HuH-7.5 (cell line): ENCODE results near the gene CAP1.
"Not testable (repeated sequence)": the region's sequence is repeated elsewhere in the genome, so short reads cannot be mapped to it uniquely, and the experiment has no call there.

Experiments
- DNase-seq: peaks from one replicate; pipeline ENCODE4 v3.0.0; 2011; ENCODE audit warnings: low spot score

CAP1 gene

DNA sequence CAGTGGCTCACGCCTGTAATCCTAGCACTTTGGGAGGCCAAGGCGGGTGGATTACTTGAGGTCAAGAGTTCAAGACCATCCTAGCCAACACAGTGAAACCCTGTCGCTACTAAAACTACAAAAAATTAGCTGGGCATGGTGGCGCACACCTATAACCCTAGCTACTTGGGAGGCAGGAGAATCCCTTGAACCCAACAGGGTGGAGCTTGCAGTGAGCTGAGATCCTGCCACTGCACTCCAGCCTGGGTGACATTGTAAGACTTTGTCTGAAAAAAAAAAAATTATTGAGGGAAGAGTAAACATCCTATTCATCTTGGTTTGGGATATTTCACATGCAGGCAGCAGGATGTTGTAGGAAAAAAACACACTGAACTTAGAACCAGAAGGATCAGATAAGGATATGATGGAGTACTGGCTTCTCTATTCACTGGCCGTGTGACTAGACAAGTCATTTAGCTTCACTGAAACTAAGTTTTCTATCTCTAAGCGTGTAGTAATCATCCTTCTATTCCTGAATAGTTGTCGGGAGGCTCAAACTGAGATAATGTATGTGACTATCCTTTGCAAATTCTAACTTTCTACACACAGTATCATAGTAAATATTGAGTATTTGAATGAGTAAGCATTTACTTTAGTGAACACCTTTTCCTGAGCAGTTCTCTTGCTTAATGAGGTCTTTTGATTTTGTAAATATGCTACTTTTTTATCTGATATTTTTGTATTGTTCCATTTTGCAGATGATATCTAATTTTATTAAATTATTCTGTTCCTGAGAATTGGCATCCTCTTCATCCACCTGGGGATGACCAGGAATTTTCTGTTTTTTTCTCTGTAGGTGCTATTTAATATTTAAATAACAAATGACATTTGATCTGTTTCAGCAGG is 18.2 kb downstream of the CAP1 start:
- no peak for DNase-seq

DNA sequence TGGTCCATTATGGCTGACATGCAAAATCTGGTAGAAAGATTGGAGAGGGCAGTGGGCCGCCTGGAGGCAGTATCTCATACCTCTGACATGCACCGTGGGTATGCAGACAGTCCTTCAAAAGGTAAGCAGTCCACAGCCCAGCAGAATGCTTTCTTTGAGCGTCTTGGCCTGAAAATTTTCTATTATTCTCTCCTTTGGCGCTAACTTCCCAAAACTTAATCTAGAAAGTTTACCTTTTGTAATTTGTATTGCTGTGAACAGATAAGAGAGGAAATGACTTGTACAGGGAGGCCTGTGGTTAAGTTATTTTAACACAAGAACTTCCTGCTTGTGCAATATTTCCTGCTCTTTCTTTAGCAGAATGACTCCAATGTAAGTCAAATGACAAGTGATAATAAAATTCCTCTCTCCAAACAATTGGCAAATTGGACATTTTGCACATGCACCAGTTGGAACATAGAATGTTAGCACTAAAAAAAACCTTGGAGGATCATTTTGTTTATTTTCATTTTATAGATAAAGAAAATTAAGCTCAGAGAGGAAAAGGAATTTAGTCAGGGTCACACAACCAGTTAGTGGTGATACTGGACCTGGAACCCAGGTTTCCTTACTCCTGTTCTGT is 18.9 kb downstream of the CAP1 start:
- DNase-seq, result no peak

- no peak for DNase-seq
These were observed 19.6 kb downstream of the CAP1 start for GRCh38 chr1:40059960-40060750.

DNA sequence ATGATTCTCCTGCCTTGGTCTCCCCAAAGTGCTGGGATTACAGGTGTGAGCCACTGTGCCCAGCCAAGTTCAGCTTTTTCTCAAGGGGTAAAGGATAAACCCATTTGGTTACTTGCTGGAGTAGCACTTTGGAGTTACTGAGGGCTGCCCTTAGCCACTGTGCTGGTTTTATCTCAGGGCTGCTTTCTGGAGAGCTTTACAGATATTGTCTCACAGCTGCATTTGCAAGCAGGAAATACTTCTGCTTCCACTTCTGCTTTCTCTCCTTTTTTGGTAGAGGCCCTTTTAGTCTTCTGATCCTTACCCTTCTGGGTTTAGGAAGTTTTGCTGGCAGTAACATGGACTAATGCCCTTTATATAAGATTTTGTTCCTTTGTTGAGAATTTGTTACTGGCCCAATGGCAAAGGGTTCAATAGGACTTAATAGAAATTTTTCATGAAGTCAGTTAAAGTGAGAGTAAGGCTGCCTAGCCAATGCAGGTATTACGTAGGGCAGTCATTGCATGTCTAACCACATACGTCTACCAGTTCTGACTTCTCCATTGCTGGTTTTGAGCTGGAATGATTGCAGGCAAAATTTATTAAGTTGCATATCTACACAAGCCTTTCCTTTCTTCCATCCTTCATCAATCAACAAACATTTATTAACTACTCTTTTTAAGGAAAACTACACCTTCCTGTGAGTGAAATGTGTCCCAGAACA is 24.4 kb downstream of the CAP1 start:
- no peak for DNase-seq

- DNase-seq, result no peak
These were observed 26.5 kb downstream of the CAP1 start for GRCh38 chr1:40067023-40067422.

GRCh38 chr1:40067851-40068250 is 27.3 kb downstream of the CAP1 start:
- DNase-seq, result no peak

- no peak for DNase-seq
These were observed 31.6 kb downstream of the CAP1 start for GRCh38 chr1:40072142-40072541.

DNA sequence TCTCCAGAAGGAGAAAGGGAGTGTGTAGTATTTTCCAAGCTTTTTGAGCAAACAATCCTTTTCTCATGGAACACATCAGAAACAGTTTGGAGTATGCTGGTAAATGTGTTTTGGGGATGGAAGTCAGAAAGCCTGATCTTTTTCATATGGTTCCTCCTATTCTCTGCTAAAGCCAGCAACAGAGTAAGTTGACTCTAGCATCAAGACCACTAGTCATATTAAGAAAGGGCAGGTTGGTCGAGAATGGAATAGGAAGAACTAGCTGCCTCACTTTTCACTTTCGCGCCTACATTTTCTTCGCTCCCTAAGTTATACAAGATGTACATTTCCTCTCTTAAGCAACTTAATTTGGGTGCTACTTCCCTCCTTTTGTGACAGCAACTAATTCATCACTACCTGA is 32.5 kb downstream of the CAP1 start:
- DNase-seq, result no peak

- DNase-seq, result no peak
These were observed 34.7 kb downstream of the CAP1 start for GRCh38 chr1:40075266-40075665.

DNA sequence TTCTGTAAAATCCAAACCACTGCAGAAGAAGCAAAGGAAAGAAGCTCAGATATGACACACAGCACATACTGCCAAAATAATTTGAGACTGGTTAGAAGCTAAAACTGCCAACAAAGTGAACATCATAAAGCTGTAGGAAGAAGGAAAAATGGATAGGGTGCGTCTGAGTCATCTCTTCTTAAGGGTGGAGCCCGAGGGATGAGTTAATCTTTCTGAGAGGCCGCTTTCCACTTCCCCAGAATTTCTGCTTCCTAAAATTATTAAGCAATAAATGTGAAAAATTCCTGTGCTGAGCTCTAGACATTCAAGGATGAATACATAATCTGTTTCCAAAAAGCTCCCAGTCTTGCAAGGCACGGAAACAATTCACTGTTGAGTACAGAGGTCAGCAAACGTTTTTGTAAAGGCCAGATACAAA is 36.4 kb downstream of the CAP1 start:
- no peak for DNase-seq

DNA sequence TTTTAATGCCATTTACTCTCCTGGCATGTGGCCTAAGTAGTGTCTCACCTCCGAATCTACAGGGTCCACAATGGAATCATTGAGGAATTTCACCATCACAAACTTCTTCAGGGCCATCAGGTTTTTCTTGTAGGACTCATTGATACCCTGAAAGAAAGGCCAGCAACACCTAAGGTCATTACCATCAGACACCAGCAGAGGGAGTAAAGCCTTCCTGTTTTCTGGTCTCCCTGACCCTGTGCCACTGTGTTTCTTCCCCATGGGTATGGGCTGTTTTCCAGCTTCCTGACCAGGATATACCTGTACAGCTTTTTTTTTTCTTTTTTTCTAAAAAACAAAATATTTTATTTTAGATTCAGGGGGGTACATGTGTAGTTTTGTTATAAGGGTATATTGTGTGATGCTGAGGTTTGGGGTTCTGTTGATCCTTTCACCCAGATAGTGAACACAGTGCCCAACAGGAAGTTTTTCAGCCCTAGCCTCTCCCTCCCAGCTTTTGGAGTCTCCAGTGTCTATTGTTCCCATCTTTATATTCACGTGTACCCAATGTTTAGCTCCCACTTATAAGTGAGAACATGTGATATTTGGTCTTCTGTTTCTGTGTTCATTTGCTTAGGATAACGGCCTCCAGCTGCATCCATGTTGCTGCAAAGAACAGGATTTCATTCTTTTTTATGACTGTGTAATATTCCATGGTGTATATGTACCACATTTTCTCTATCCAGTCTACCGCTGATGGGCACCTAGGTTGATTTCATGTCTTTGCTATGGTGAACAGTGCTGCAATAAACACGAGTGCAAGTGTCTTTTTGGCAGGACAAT is 38.2 kb downstream of the CAP1 start:
- peak; percentile 35 for DNase-seq

DNA sequence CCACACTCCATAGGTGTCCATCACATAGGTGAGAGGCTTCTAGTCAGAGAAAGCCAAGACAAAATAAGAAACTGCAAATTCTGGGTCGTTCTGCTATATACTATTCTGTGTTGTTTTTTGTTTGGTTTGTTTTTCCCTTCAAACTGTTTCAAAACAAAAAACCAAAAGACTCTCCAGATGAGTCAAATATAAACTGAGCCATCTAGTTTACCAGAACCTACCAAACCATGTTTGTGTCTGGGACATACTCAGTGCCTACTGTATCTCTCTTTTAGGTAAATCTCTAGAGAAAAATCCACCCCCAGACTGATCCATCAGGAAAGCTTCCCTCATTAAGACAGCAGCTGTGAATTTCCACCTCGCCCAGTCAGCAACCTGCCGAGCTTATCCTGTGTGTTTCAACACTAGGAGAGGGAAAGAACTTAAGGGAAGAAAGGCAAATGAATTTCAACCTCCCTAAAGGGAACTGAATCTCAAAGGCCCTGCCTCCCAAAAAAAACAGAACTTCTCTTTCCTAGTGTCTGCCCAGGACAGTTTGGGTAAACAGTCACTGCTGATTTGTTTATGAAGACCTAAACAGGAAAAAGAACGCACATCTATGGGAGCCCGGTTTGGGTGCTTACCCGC is 39.4 kb downstream of the CAP1 start:
- no peak for DNase-seq

GRCh38 chr1:40081871-40082270 is 41.3 kb downstream of the CAP1 start:
- no peak for DNase-seq

- DNase-seq, result not testable (repeated sequence)
These were observed 44.2 kb downstream of the CAP1 start for GRCh38 chr1:40084750-40085149.

GRCh38 chr1:40090652-40091355 is 50.3 kb downstream of the CAP1 start:
- DNase-seq, result no peak

- no peak for DNase-seq
These were observed 51.7 kb downstream of the CAP1 start for GRCh38 chr1:40092241-40092640.

GRCh38 chr1:40092706-40093639 is 52.4 kb downstream of the CAP1 start:
- no peak for DNase-seq

DNA sequence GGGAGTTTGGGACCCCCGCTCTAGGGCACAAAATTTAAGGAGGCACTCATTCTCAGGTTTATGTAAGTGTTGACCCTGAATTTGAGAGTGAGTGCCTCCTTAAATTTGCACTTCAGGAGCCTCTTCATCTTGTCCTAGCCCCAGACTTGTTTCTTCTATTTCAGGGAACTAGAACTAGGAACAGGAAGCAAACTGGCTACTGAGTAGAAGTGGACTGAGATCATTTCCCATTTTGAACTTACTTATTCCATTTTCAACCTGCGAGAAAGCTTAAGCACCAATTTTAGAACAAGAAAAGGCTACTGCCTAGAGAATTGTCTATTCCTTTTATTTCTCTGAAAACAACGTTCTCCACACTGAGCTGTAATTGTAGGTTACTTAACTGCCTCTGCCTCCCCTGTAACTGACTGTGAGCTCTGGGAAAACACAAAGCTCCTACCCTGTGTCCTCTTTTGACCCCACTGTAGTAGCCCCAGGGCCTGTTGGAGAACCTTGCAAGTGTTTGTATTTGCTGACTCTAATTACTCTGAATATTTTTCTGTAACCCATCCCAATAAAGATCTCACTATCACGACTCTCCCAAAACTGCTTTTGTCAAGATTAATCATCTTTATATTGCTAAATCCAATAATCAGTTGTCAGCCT is 54.1 kb downstream of the CAP1 start:
- DNase-seq, result no peak

DNA sequence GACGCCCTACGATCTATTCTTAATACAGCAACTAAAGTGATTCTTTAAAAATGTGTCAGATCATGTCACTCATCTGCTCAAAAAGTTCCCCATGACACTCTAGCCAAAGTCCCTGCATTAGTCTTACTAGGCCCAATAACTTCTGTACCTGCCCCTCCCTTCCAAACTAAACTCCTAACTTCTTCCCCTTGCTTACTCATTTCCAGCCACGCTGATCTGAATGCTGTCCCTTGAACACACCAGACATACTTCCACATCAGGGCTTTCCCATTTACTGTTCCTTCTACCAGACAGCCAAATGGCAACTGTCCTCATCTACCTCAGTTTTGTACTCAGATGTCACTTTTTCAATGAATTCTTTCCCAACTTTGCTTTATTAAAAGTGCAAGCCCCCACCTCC is 55.3 kb downstream of the CAP1 start:
- no peak for DNase-seq
